Neural cell (in vitro differentiated cells): ENCODE results near the gene ADISSP.

ENCODE experiments used
- CTCF ChIP-seq: fragments of 450-650 bp; IDR thresholded peaks from 2 replicates; pipeline ENCODE4 v1.5.1; 2014; ENCODE audit warnings: antibody characterized with exemption, mild to moderate bottlenecking, moderate library complexity; ENCODE audit not compliant: poor library complexity, severe bottlenecking
- EP300 ChIP-seq: fragments of 450-650 bp; conservative IDR thresholded peaks from 2 replicates; pipeline ENCODE4 v1.6.1; 2014; ENCODE audit warnings: antibody characterized with exemption, mild to moderate bottlenecking, moderate library complexity; ENCODE audit not compliant: poor library complexity, severe bottlenecking
- EZH2 ChIP-seq: fragments of 200-600, 300-800 bp; shearing (Covaris generic), sonication (generic); IDR thresholded peaks from 2 replicates; pipeline ENCODE4 v1.6.1; 2014; ENCODE audit warnings: antibody characterized with exemption, low read length, borderline replicate concordance, mild to moderate bottlenecking; ENCODE audit not compliant: insufficient read depth, poor library complexity, severe bottlenecking
- MXI1 ChIP-seq: fragments of 450-650 bp; conservative IDR thresholded peaks from 2 replicates; pipeline ENCODE4 v1.6.1; 2014; ENCODE audit warnings: antibody characterized with exemption, mild to moderate bottlenecking; ENCODE audit not compliant: poor library complexity, severe bottlenecking
- SMC3 ChIP-seq: fragments of 450-650 bp; conservative IDR thresholded peaks from 2 replicates; pipeline ENCODE4 v1.6.1; 2014; ENCODE audit warnings: antibody characterized with exemption, mild to moderate bottlenecking, moderate library complexity; ENCODE audit not compliant: poor library complexity

GRCh38 chr20:3814928-3815495 lies 47.5 kb upstream of the ADISSP start:
- TF ChIP-seq EP300 (no peak), CTCF (no peak), EZH2 (no peak), SMC3 (no peak), MXI1 (no peak)
